Panc1 (cell line): Measurements from ENCODE around the gene ZC3H12D.

Source experiments
- POLR2AphosphoS5 ChIP-seq: IDR thresholded peaks from 2 replicates; pipeline ENCODE4 v1.6.1; 2012; ENCODE audit warnings: mild to moderate bottlenecking, low read depth, low read length, moderate library complexity
- REST ChIP-seq, 2 experiments: IDR thresholded peaks; 2 replicates each; pipeline ENCODE4 v1.6.1; 2011 to 2012; ENCODE audit warnings: low read depth in 2 of 2, control low read depth in 1 of 2, low read length in 1 of 2, mild to moderate bottlenecking in 1 of 2, moderate library complexity in 1 of 2; ENCODE audit not compliant: insufficient read depth in 1 of 2
- SIN3A ChIP-seq: IDR thresholded peaks from 2 replicates; pipeline ENCODE4 v1.6.1; 2012; ENCODE audit warnings: low read depth, mild to moderate bottlenecking, low read length, moderate library complexity, borderline replicate concordance; ENCODE audit not compliant: insufficient read depth
- TCF7L2 ChIP-seq: IDR thresholded peaks from 2 replicates; pipeline ENCODE4 v1.6.1; 2011; ENCODE audit warnings: mild to moderate bottlenecking, low read depth, low read length, inconsistent platforms
- TF ChIP-seq, protein P1 (sequence below): fragments of 450-650 bp; IDR thresholded peaks from 2 replicates; pipeline ENCODE4 v1.5.1; 2017; ENCODE audit warnings: mild to moderate bottlenecking

GRCh38 chr6:149441740-149442139 is 43.1 kb downstream of the ZC3H12D start:
- TF ChIP-seq, protein P1, sequence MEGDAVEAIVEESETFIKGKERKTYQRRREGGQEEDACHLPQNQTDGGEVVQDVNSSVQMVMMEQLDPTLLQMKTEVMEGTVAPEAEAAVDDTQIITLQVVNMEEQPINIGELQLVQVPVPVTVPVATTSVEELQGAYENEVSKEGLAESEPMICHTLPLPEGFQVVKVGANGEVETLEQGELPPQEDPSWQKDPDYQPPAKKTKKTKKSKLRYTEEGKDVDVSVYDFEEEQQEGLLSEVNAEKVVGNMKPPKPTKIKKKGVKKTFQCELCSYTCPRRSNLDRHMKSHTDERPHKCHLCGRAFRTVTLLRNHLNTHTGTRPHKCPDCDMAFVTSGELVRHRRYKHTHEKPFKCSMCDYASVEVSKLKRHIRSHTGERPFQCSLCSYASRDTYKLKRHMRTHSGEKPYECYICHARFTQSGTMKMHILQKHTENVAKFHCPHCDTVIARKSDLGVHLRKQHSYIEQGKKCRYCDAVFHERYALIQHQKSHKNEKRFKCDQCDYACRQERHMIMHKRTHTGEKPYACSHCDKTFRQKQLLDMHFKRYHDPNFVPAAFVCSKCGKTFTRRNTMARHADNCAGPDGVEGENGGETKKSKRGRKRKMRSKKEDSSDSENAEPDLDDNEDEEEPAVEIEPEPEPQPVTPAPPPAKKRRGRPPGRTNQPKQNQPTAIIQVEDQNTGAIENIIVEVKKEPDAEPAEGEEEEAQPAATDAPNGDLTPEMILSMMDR = no peak
- no peak for TF ChIP-seq POLR2AphosphoS5
- TF ChIP-seq REST (IDR thresholded peaks at IDR 0.05; ENCODE audit: insufficient read depth in 1 of 2, low read depth in 2 of 2, low read length in 1 of 2) = no peak
- no peak for TF ChIP-seq TCF7L2
- no peak for TF ChIP-seq SIN3A
